ENCODE data around the gene CCDC179.

The CCDC179 gene

GRCh38 chr11:22807855-22808570 is 52.3 kb downstream of the CCDC179 start:
- no peak for DNase-seq (ENCODE audit: low spot score)

- no peak for DNase-seq (ENCODE audit: low spot score)
Observed at GRCh38 chr11:22807391-22807790, 52.9 kb downstream of the CCDC179 start.

GRCh38 chr11:22802861-22803260 is 57.4 kb downstream of the CCDC179 start:
- no peak for DNase-seq (ENCODE audit: low spot score)

DNA sequence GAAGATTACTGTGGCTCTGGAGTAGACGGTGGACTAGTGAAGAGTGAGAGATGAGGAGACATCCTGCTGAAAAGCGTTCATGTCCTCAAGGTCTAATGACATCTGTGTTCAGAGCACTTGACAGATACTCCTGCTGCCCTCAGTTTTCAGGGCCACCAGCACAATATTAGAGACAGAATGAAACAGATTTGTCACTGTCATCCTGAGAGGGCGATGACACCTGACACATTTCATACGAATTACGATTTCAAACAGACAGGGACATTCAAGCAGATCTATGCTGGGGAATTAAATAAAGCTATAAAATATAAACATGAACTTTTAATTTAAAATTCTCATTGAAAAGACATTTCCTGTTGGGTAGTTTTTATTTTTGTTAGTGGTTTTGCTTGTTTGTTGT is 59.8 kb downstream of the CCDC179 start:
- DNase-seq (ENCODE audit: low spot score), result no peak

GRCh38 chr11:22798901-22799300 is 61.4 kb downstream of the CCDC179 start:
- DNase-seq (ENCODE audit: low spot score), result no peak

- DNase-seq (ENCODE audit: low spot score), result no peak
Observed at GRCh38 chr11:22797047-22797446, 63.2 kb downstream of the CCDC179 start.

Data from left forelimb (tissue), 1 donor.